Bronchial epithelial cell (primary cell): ENCODE data around the gene ST8SIA3. TPM values are rescaled to one million over a fixed set of nuclear protein-coding genes. Genes with fewer than 3 reads are reported as not detected.

Source experiments
- DNase-seq: peaks from one replicate; pipeline ENCODE4 v3.0.0-alpha.2; 2010; ENCODE audit warnings: low read depth
- FAIRE-seq: peaks from 2 replicates; lab custom pipeline; 2011; peaks lifted over from hg19 to GRCh38; lab: Jason Lieb, UNC
- H3K27me3 ChIP-seq: 2 replicates; pipeline ENCODE4 v1.5.1; 2011; ENCODE audit warnings: low read length; ENCODE audit not compliant: control insufficient read depth, insufficient read depth
- H3K36me3 ChIP-seq: 2 replicates; pipeline ENCODE4 v1.5.1; 2011; ENCODE audit warnings: low read length; ENCODE audit not compliant: control insufficient read depth, insufficient read depth
- H3K4me3 ChIP-seq: 2 replicates; pipeline ENCODE4 v1.5.1; 2011; ENCODE audit warnings: mild to moderate bottlenecking, low read depth, low read length, control low read depth
- CTCF ChIP-seq: IDR thresholded peaks from 2 replicates; pipeline ENCODE4 v1.5.1; 2011; ENCODE audit warnings: mild to moderate bottlenecking, moderate library complexity, low read length, control low read depth, inconsistent platforms; ENCODE audit not compliant: insufficient read depth, severe bottlenecking
- total RNA-seq: library from RNA; depleted of rRNA; stranded (reverse); fragments of >200 nt; gene quantifications from 2 replicates; pipeline ENCODE4 v1.2.1, GENCODE V29; 2014

ST8SIA3 gene
- total RNA-seq, 1 donor from 2014 or later = not detected

GRCh38 chr18:57326718-57327323 is 25.5 kb upstream of the ST8SIA3 start:
- FAIRE-seq = no peak
- Histone ChIP-seq H3K4me3 (no peak overlapping the region), H3K27me3 (peaks cover 2% of the 10 kb centered on the region), H3K36me3 (no peaks in the 10 kb centered on the region)
- DNase-seq = no peak
- no peak for TF ChIP-seq CTCF

DNA sequence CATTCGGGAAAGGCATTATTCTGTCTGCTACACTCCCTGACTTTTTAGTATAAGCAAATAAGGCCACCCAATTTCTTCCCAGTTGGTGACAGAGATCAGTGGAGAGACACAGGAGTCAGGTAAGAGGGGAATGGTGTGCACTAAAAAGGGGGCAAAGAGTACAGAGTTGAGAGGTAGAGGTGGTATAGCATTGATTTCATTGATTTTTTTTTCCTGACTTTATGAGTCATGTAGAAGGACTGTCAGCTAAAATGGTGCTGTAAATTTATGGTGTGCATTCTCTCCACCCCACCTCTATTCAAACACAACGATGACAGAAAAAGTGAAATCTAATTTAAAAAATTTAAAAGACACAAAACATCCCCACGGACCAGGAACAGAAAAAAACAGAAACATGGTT is 23.7 kb upstream of the ST8SIA3 start:
- H3K27me3 ChIP-seq = no peaks in the 10 kb centered on the region
- TF ChIP-seq CTCF = no peak
- no peak for FAIRE-seq

DNA sequence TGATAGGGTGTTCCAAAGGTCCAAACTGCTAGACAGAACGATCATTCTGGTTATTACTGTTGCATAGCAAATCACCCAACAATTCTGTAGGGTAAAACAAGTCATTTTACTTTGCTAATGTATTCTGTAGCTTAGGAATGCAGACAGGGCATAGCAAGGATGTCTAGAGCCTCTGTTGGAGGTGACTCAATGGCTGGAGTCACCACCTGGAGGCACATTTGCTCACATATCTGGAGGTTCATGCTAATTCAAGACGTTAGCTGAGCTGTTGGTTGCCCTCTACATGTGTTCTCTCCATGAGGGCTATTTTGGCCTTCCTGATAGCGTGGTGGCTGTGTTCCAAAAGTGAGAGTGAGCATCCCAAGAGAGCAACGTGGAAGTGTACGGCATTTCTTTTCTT is 22.5 kb upstream of the ST8SIA3 start:
- Histone ChIP-seq H3K27me3 (no peaks in the 10 kb centered on the region), H3K36me3 (no peaks in the 10 kb centered on the region), H3K4me3 (no peak overlapping the region)
- no peak for TF ChIP-seq CTCF
- DNase-seq = peak; percentile 29
- FAIRE-seq = no peak

More for the DNA sequence above, 23.7 kb upstream of the ST8SIA3 start:
- H3K36me3 ChIP-seq = no peaks in the 10 kb centered on the region
- DNase-seq = no peak
- H3K4me3 ChIP-seq = no peak overlapping the region

DNA sequence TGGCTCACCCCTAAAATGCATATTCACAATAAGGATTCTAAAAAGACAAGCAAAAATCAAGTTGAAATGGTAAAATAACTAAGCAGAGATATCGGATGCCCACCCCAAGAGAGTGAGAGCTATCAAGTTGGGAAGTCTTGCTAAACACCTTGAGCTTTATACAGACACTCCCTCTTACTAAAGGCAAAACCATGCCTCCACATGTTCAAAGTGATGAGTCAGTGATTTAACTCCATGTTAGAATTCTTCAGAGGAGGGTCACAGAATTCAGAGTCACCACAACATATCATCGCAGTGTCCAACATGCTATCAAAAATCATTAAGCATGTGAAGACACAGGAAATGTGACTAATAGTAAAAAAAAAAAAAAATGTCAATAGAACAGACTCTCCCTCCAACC is 20.6 kb upstream of the ST8SIA3 start:
- no peaks in the 10 kb centered on the region for H3K36me3 ChIP-seq
- H3K27me3 ChIP-seq = no peaks in the 10 kb centered on the region
- peak; percentile 87 for DNase-seq
- no peak for TF ChIP-seq CTCF
- no peak overlapping the region for H3K4me3 ChIP-seq
- FAIRE-seq = no peak

- Histone ChIP-seq H3K4me3 (no peak overlapping the region), H3K36me3 (no peaks in the 10 kb centered on the region), H3K27me3 (no peaks in the 10 kb centered on the region)
- FAIRE-seq (no peak), DNase-seq (no peak)
- no peak for TF ChIP-seq CTCF
Observed at GRCh38 chr18:57333940-57334339, 18.4 kb upstream of the ST8SIA3 start.

DNA sequence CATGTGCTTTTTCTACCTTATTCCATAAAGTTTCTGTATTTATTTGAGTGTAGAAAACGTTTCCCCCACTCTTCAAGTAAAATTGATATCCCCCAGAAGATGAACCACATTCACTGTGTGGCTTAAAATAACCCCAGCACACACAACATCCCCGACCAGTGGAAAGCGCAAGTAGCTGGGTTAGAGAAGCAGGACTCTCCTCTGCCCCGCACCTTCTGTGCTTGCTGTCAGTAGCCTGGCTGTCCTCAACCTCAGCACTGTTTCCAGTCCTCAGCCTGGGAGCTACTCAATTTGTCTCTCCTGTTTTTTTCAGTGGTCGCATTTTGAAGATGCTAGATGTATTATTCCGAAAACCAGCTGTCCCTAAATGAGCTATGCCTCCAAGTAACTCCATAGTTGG is 18.0 kb upstream of the ST8SIA3 start:
- no peak for FAIRE-seq
- Histone ChIP-seq H3K27me3 (no peaks in the 10 kb centered on the region), H3K36me3 (no peaks in the 10 kb centered on the region), H3K4me3 (no peak overlapping the region)
- TF ChIP-seq CTCF = no peak
- no peak for DNase-seq
